Activated T-cell treated with anti-CD3 and anti-CD28 coated beads, Interleukin-2, amount 50 U/mL, for 24 hours (primary cell): ENCODE data around the gene ATP5F1A.
"Not testable (repeated sequence)": the region's sequence is repeated elsewhere in the genome, so short reads cannot be mapped to it uniquely, and the experiment has no call there.

Experiments
- DNase-seq: peaks from one replicate; pipeline ENCODE4 v3.0.0-alpha.2; 2020
- H3K27ac Mint-ChIP-seq: 2 replicates; pipeline ENCODE4 v1.8.0; 2020; ENCODE audit warnings: mild to moderate bottlenecking, mixed read lengths
- H3K27me3 Mint-ChIP-seq: 2 replicates; pipeline ENCODE4 v1.8.0; 2020; ENCODE audit warnings: mixed read lengths
- H3K36me3 Mint-ChIP-seq: 2 replicates; pipeline ENCODE4 v1.8.0; 2020; ENCODE audit warnings: low read depth, mixed read lengths
- H3K4me1 Mint-ChIP-seq: 2 replicates; pipeline ENCODE4 v1.8.0; 2020; ENCODE audit warnings: low read depth, mixed read lengths
- H3K4me3 Mint-ChIP-seq: 2 replicates; pipeline ENCODE4 v1.8.0; 2020; ENCODE audit warnings: mild to moderate bottlenecking, moderate library complexity, mixed read lengths
- H3K9me3 Mint-ChIP-seq: 2 replicates; pipeline ENCODE4 v1.8.0; 2020; ENCODE audit warnings: mixed read lengths

The ATP5F1A gene

DNA sequence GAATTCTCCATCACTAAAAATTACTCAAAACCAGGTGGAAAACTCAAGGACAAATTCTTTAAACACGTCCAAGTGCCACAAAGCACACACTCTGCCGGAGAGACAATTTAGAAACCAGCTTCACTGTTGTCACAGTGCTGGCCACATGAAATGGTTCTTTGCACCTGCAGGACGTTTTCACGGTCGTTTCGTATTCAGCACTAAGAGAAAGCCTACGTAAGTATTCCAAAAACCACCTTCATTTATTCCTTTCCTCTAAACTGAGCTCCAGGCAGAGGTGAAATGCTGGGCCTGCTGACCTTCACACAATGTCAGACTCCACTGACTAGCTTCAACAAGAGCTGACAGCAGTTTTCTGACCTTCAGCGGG is 680 bp downstream of the ATP5F1A start:
- peak overlapping the region; percentile 98 for H3K4me3 Mint-ChIP-seq
- H3K36me3 Mint-ChIP-seq: peaks cover 51% of the 10 kb centered on the region
- no peak for DNase-seq
- no peaks in the 10 kb centered on the region for H3K27me3 Mint-ChIP-seq
- H3K9me3 Mint-ChIP-seq: no peaks in the 10 kb centered on the region
- H3K4me1 Mint-ChIP-seq: peaks cover 31% of the 10 kb centered on the region
- peak overlapping the region; percentile 96 for H3K27ac Mint-ChIP-seq

DNA sequence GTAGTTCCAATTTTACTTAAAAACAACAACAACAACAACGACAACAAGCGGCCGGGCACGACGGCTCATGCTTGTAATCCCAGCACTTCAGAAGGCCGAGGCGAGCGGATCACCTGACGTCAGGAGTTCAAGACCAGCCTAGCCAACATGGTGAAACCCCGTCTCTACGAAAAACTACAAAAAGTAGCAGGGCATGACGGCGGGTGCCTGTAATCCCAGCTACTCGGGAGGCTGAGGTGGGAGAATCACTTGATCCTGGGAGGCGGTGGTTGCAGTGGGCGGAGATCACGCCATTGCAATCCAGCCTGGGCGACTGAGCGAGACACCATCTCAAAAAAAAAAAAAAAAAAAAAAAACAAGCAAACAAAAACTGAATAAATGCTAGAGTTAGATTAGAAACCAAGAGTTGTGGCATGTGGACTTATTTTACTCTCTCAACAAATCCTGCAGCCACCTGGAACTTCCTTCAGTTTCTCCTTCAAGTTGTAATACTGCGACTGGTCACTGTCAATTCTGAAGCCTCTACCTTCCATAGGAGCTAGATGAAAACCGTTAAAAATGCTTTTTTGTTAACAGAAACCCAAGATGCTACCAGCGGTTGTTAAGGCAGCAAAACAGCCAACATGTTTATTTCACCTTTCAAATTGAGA is 1.3 kb downstream of the ATP5F1A start:
- Mint-ChIP-seq H3K36me3 (peaks cover 56% of the 10 kb centered on the region), H3K27me3 (no peaks in the 10 kb centered on the region), H3K9me3 (no peaks in the 10 kb centered on the region), H3K4me1 (peaks cover 35% of the 10 kb centered on the region), H3K4me3 (peak overlapping the region; percentile 98), H3K27ac (peak overlapping the region; percentile 96)
- no peak for DNase-seq

DNA sequence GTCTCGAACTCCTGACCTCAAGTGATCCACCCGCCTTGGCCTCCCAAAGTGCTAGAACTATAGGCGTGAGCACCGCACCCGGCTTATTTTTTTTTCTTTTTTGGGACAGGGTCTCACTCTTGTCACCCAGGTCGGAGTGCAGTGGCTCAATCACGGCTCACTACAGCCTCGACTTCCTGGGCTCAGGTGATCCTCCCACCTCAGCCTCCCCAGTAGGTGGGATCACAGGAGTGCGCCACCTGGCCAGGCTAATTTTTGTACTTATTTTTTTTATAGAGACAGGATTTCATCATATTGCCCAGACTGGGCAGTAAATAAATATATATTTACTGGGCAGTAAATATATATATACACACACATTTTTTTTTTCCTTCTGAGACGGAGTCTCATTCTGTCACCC is 2.6 kb downstream of the ATP5F1A start:
- DNase-seq: no peak
- H3K9me3 Mint-ChIP-seq: no peaks in the 10 kb centered on the region
- peaks cover 68% of the 10 kb centered on the region for H3K36me3 Mint-ChIP-seq
- peak overlapping the region; percentile 98 for H3K4me3 Mint-ChIP-seq
- peak overlapping the region; percentile 90 for H3K27ac Mint-ChIP-seq
- no peaks in the 10 kb centered on the region for H3K27me3 Mint-ChIP-seq
- H3K4me1 Mint-ChIP-seq: peaks cover 44% of the 10 kb centered on the region

DNA sequence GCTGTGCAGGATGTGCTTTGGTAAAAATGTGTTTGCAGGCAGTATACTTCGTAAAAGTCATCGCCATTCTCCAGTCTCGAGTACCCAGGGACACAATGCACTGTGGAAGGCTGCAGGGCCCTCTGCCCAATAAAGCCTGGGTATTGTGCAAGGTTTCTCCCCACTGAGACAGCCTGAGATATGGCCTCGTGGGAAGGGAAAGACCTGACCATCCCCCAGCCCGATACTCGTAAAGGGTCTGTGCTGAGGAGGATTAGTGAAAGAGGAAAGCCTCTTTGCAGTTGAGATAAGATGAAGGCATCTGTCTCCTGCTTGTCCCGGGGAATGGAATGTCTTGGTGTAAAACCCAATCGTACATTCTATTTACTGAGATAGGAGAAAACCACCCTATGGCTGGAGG is 9.6 kb downstream of the ATP5F1A start:
- Mint-ChIP-seq H3K4me1 (peaks cover 30% of the 10 kb centered on the region), H3K27ac (peak overlapping the region; percentile 41), H3K36me3 (peaks cover 98% of the 10 kb centered on the region)
- DNase-seq, H3K4me3 Mint-ChIP-seq, H3K27me3 Mint-ChIP-seq, H3K9me3 Mint-ChIP-seq: not testable (repeated sequence)

DNA sequence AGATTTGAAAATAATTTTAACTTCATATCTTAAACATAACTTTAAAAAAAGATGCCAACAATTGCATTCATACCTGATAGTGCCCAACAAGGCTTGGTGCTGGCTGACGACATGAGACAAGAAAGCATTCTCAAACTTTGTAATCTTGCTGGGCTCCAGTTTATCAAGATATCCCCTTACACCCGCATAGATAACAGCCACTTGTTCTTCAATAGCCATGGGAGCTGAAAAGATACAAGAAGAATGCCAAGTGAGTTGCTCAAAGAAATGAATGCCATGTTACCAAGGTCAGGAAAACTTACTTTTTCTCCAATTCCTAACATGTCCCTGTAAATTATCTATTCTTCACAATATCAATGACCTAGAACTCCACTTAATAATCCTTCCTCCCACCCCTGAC is 13.7 kb downstream of the ATP5F1A start:
- H3K36me3 Mint-ChIP-seq: peaks cover 98% of the 10 kb centered on the region
- H3K4me1 Mint-ChIP-seq: peaks cover 11% of the 10 kb centered on the region
- H3K4me3 Mint-ChIP-seq: no peak overlapping the region
- H3K9me3 Mint-ChIP-seq: no peaks in the 10 kb centered on the region
- H3K27ac Mint-ChIP-seq: peak overlapping the region; percentile 33
- H3K27me3 Mint-ChIP-seq: no peaks in the 10 kb centered on the region
- no peak for DNase-seq

DNA sequence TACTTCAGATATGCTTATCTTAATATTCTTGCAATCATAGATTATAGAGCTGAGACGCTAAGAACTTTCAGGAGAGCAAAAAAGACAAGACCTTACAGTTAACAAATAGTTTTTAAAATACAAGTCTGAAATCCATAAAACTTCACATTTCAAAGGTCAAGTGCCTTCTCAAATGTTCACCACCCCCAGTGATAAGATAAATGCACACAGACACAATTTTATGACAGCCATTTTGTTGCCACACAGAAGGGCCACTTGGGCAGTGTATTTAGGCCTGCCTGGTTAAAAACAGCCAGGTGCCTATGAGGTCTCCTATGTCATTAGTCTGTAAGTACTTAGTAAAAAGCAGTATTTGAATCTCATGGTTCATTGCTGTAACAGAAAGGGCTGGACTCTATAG is 17.9 kb downstream of the ATP5F1A start:
- Mint-ChIP-seq H3K36me3 (peaks cover 84% of the 10 kb centered on the region), H3K9me3 (no peaks in the 10 kb centered on the region), H3K4me1 (no peaks in the 10 kb centered on the region), H3K27ac (peak overlapping the region; percentile 61), H3K4me3 (no peak overlapping the region), H3K27me3 (no peaks in the 10 kb centered on the region)
- DNase-seq: no peak

DNA sequence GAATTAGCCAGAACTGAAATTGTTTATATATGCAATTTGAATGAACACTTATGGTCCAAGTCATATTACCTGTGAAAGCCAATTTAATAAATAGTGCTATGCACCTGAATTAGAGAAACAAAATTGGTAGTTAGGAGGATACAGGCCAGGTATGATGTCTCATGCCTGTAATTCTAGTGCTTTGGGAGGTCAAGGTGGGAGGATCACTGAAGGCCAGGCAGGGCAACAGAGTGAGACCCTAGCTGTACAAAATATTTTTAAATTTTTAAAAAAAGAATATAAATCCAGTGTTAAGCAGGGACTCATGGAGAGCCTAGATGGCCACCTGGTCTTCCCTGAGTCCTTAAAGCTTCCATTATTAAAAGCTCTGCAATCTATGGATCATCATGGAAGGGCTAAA is 18.8 kb downstream of the ATP5F1A start:
- Mint-ChIP-seq H3K27ac (no peak overlapping the region), H3K4me3 (no peak overlapping the region), H3K27me3 (no peaks in the 10 kb centered on the region), H3K4me1 (no peaks in the 10 kb centered on the region), H3K9me3 (no peaks in the 10 kb centered on the region), H3K36me3 (peaks cover 76% of the 10 kb centered on the region)
- no peak for DNase-seq

DNA sequence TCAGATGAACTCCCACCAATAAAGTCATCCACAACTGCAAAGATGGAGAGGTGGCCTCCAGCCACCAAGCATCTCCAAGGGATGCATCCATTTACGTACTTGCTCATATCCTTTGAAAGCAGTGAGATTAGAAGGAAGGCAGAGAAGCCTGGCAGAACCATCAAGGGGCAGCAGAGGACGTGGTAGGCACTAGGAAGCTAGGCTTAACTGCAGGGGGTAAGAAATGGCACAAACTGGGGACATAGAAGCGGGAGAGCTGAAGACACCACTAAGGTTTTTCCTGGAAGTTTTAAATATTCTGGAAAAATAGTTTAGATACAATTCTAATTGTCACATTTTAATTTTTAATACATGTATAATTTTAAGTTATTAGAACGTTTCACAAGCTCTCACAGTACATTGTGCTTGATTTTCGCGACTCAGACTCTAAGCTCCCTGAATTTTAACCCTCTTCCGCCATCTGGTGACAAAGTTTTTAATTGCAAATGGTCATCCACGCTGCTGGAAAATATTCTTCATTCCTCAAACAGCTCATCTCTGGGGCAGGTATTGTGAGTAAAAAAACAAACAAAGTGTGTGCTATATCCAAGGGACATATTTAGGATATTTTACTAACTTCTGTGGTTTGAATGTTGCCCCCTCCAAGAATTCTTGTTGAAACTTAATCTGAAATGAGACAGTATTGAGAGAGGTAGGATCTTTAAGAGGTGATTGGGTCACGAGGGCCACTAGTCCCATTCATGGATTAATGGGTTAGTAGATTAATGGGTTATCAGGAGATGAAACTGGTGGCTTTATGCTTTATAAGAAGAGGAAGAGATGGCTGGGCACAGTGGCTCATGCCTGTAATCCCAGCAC is 24.4 kb downstream of the ATP5F1A start:
- H3K27ac Mint-ChIP-seq: peak overlapping the region; percentile 33
- H3K36me3 Mint-ChIP-seq: peaks cover 28% of the 10 kb centered on the region
- H3K9me3 Mint-ChIP-seq: no peaks in the 10 kb centered on the region
- peaks cover 44% of the 10 kb centered on the region for H3K4me1 Mint-ChIP-seq
- peak; percentile 48 for DNase-seq
- no peaks in the 10 kb centered on the region for H3K27me3 Mint-ChIP-seq
- no peak overlapping the region for H3K4me3 Mint-ChIP-seq

DNA sequence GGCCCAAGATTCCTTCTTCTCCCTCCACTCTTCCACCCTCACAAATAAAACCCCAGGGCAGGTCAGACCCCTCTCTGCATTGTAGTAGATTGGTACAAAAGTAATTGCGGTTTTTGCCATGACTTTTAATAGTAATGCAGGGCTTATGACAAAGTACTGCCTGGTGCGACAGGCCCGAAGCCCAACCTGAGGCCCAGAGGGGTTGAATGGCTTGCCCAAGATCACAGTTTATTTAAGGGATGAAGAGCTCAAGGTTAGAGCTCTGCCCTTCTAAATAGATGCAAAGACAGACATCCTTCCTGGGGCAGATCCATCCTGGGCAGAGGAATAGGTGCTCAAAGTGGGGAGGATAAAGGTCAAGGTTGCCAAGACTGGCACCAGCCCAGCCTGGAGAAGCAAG is 25.1 kb downstream of the ATP5F1A start:
- Mint-ChIP-seq H3K4me1 (peaks cover 46% of the 10 kb centered on the region), H3K36me3 (peaks cover 23% of the 10 kb centered on the region), H3K27me3 (no peaks in the 10 kb centered on the region), H3K4me3 (peak overlapping the region; percentile 82), H3K27ac (peak overlapping the region; percentile 78), H3K9me3 (no peaks in the 10 kb centered on the region)
- no peak for DNase-seq

DNA sequence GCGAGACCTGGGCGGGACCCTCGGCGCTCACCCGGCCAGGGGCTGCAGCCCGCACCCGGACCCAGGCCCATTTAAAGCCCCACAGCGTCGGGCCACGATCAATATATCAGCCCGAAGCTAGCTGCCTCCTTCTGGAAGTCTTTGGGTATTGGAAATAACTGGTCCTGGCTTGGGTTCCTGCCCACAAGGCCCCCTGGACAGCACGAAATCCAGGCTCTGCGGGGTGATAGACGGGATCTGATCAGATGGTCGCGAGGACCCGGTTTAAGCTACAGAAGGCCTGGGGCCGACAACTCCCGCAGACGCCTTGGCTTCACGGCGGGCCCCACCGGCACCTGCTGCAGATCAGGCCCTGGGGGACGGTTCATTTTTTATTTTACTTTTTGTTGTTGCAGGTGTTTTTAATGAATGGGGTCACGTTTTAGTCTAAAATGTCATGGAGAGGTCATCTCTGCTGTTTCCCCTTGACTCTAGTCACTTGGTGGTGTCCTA is 25.7 kb downstream of the ATP5F1A start:
- Mint-ChIP-seq H3K36me3 (peaks cover 19% of the 10 kb centered on the region), H3K27ac (peak overlapping the region; percentile 78), H3K4me3 (peak overlapping the region; percentile 82), H3K27me3 (no peaks in the 10 kb centered on the region), H3K4me1 (peaks cover 46% of the 10 kb centered on the region), H3K9me3 (no peaks in the 10 kb centered on the region)
- DNase-seq: no peak

DNA sequence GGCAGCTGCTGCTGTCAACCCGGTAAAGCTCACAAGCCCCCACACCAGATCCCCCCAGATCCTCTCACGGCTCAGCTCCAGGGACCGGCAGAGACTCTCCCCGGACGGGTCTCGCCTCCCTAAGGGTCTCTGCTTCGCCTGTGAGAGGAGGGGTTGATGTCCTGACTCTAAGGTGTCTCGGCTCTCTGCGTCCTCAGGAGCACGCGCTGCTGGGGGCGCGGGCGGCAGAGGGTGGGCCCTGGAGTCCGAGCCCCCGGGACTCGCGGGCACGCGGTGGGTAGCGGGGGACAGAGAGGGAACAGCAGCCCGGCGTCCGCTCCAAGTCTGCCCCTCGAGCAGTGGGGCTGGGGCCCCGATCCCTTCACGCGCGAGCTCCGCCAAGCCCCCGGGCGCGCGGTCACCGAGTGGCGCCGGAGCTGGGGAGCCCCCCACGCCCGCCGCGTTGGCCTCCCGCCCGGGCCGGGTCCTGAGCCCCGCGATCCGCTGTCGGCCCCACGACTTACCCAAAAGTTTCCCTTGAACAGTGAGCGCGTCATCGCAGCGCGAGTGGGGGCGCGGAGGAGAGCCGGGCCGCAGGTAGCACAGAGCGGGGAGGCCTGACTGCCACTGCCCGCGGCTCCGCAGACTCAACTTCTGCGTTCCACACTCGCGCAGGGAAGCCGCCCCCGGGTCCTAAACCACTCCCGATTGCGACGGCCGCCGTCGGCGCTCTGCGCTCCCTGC is 26.3 kb downstream of the ATP5F1A start, which contains the start of gene PSTPIP2:
PSTPIP2 (minus strand) TSS at position 608 of the 723 bp plus-strand sequence; CDS start at position 536, 72 bp downstream.
- Mint-ChIP-seq H3K36me3 (peaks cover 13% of the 10 kb centered on the region), H3K4me1 (peaks cover 46% of the 10 kb centered on the region), H3K4me3 (peak within 1 kb of the TSS; percentile 82), H3K27ac (peak within 1 kb of the TSS; percentile 81), H3K9me3 (no peaks in the 10 kb centered on the region), H3K27me3 (no peaks in the 10 kb centered on the region)
- peak; percentile 79 for DNase-seq

DNA sequence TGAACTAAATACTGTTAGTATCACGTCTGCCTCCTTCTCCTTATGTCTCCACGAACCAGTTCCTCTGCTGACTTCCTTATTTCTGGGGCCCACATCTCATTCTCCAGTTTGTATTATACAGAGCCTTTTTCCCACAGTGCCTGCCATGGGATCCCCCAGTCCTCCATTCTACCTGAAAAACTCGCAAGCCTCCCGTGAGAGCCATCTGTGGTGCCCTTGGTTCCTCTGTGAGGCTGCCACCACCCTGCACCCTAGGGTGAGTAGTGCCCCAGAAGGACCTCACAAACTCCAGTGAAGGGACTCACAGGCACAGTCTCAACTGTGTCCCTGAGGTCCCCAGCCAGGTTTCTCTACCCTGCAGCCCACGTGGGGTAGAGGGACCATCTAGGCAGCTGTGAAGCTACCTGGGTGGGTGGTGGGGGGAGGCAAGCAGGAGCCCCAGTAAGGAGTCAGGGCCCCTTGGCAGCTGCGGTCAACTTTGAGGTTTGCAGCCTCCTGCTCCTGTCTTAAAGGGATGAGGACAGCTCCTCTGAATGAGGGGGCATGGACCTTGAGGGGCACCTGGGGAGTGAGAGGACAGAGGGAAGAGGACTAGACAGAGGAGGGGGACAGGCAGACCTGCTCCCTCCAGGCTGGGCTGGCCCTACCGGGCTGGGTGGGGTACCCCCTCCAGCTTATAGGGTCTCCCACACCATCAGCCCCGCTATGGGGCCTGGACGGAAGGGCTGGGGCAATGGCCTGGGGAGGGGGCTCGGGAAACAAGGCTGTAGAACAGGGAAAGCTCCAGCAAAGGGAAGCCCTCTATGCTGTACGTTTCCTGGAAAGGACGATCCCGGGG is 27.1 kb downstream of the ATP5F1A start:
- Mint-ChIP-seq H3K27me3 (no peaks in the 10 kb centered on the region), H3K9me3 (no peaks in the 10 kb centered on the region), H3K36me3 (peaks cover 11% of the 10 kb centered on the region), H3K27ac (peak overlapping the region; percentile 81), H3K4me3 (peak overlapping the region; percentile 82), H3K4me1 (peaks cover 49% of the 10 kb centered on the region)
- peak; percentile 59 for DNase-seq

DNA sequence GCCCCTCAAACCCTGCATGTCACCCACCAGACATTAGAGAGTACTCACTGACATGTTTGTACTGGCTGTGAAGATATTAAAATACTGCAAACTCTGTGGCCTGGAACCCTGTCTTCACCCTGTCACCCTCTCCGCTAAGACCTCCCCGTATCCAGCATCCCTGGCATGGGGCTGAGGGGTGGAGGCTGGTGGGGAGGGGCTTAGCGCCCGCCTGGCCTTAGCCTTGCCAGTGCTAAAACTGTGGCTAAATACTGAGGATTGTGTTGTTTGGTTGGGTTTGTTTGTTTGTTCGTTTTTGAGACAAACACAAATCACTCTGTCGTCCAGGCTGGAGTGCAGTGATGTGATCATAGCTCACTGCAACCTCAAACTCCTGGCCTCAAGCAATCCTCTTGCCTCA is 27.9 kb downstream of the ATP5F1A start:
- H3K9me3 Mint-ChIP-seq: no peaks in the 10 kb centered on the region
- H3K4me1 Mint-ChIP-seq: peaks cover 49% of the 10 kb centered on the region
- H3K36me3 Mint-ChIP-seq: peaks cover 9% of the 10 kb centered on the region
- no peaks in the 10 kb centered on the region for H3K27me3 Mint-ChIP-seq
- peak overlapping the region; percentile 82 for H3K4me3 Mint-ChIP-seq
- no peak for DNase-seq
- peak overlapping the region; percentile 81 for H3K27ac Mint-ChIP-seq

DNA sequence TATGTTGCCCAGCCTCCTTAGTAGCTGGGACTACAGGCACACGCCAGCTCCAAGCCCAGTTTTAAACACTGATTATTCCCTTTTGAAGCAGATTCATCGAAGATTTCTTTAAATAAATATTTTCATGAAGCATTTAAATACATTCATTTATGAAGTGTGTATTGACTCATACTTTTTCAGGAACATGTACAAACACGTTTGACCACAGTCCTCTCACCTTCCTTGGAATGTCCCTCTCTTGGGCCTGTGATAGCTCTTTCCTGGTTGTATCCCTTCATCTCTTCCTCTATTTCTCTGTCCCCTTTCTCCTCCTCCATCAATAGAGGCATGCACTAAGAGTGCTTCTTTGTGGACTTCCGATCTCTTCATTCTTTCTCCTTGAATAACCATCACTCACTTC is 28.6 kb downstream of the ATP5F1A start:
- no peaks in the 10 kb centered on the region for H3K9me3 Mint-ChIP-seq
- H3K27ac Mint-ChIP-seq: peak overlapping the region; percentile 81
- H3K36me3 Mint-ChIP-seq: peaks cover 9% of the 10 kb centered on the region
- no peak for DNase-seq
- no peaks in the 10 kb centered on the region for H3K27me3 Mint-ChIP-seq
- peaks cover 51% of the 10 kb centered on the region for H3K4me1 Mint-ChIP-seq
- H3K4me3 Mint-ChIP-seq: peak overlapping the region; percentile 82
